GM20431 (cell line): ENCODE data around the gene VPS35.

Experiments
- in situ Hi-C: fragments of 300-500 bp; cut with MseI, MboI; formaldehyde crosslinking; loops from one replicate; pipeline ENCODE4 v1.15.0; 2020; ENCODE audit warnings: low sequenced_read_pairs; ENCODE audit not compliant: unreplicated experiment

The VPS35 gene

GRCh38 chr16:46621006-46621933 is 67.7 kb downstream of the VPS35 start, which contains the start of gene SHCBP1:
SHCBP1 (minus strand) TSS chr16:46621379; CDS start chr16:46621359, 20 bp downstream.
- in situ Hi-C loops, result no loop called here

GRCh38 chr16:46620266-46621005 is 68.5 kb downstream of the VPS35 start:
- in situ Hi-C loops, result no loop called here

- in situ Hi-C loops, result no loop called here
These were observed 70.5 kb downstream of the VPS35 start for GRCh38 chr16:46618516-46618915.

- in situ Hi-C loops, result no loop called here
These were observed 75.0 kb downstream of the VPS35 start for GRCh38 chr16:46614006-46614405.

GRCh38 chr16:46613352-46613751 is 75.6 kb downstream of the VPS35 start:
- in situ Hi-C loops, result no loop called here

GRCh38 chr16:46612121-46612520 is 76.9 kb downstream of the VPS35 start:
- in situ Hi-C loops, result no loop called here

GRCh38 chr16:46607529-46607928 is 81.4 kb downstream of the VPS35 start:
- in situ Hi-C loops, result no loop called here

- in situ Hi-C loops, result no loop called here
These were observed 82.7 kb downstream of the VPS35 start for GRCh38 chr16:46606231-46606630.
